ENCODE measurements around the gene CCN2. TPM values are rescaled to one million over a fixed set of nuclear protein-coding genes. Genes with fewer than 3 reads are reported as not detected.

CCN2 gene
- total RNA-seq, 1 donor: under 0.01 TPM

DNA sequence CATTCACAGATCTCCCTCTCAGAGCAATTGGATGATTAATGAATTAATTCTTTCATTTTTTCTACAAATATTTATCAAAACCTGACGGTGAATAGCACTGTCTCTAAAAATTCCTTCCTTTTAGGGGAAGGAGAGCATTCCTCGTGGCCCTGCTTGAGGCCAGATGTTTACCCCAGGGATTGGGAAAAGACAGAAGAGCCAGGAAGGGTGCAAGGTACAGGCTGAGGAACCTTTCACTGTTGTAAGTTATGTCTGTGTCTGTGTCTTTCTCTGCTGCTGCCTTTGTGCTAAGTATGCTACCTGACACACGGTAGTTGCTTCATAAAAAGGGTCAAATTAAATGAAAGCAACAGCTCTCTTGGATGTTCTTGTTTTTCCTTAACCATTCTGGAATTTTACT is 27.4 kb upstream of the CCN2 start:
- Histone ChIP-seq H3K4me1 (ENCODE audit: insufficient read depth, low read length) (no peaks in the 10 kb centered on the region), H3K4me3 (ENCODE audit: low read length) (no peak overlapping the region), H3K27me3 (ENCODE audit: insufficient read depth, low read length) (no peaks in the 10 kb centered on the region), H3K9me3 (ENCODE audit: low read depth, low read length) (no peaks in the 10 kb centered on the region)

GRCh38 chr6:131976545-131977061 is 25.4 kb upstream of the CCN2 start:
- no peaks in the 10 kb centered on the region for H3K27me3 ChIP-seq (ENCODE audit: insufficient read depth, low read length)
- no peaks in the 10 kb centered on the region for H3K9me3 ChIP-seq (ENCODE audit: low read depth, low read length)
- no peaks in the 10 kb centered on the region for H3K4me1 ChIP-seq (ENCODE audit: insufficient read depth, low read length)
- no peak overlapping the region for H3K4me3 ChIP-seq (ENCODE audit: low read length)

DNA sequence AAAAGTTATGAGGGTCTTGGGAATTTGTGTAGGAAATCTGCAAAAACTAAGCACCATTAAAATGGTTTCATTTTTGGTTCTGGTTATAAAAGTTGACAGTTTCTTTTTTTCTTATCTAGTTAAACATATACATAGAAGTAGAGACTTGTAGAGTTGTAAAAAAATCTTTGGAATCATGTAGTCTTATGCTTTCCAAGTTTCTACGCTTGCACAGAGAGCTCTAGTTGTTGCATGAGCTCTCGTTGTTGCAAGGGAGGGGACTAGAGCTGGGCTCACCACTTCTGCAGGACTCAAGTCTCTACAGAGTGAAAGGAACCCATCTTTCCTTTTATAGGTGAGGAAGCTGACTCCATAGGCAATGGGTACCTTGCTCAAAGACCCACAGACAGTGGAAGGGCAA is 21.6 kb upstream of the CCN2 start:
- no peaks in the 10 kb centered on the region for H3K4me1 ChIP-seq (ENCODE audit: insufficient read depth, low read length)

GRCh38 chr6:131970076-131970859 is 19.1 kb upstream of the CCN2 start:
- Histone ChIP-seq H3K9me3 (ENCODE audit: low read depth, low read length) (no peaks in the 10 kb centered on the region), H3K27me3 (ENCODE audit: insufficient read depth, low read length) (no peaks in the 10 kb centered on the region), H3K4me3 (ENCODE audit: low read length) (no peak overlapping the region), H3K4me1 (ENCODE audit: insufficient read depth, low read length) (no peaks in the 10 kb centered on the region)

More for the DNA sequence above, 21.6 kb upstream of the CCN2 start:
- H3K4me3 ChIP-seq (ENCODE audit: low read length): no peak overlapping the region
- H3K27me3 ChIP-seq (ENCODE audit: insufficient read depth, low read length): no peaks in the 10 kb centered on the region
- H3K9me3 ChIP-seq (ENCODE audit: low read depth, low read length): no peaks in the 10 kb centered on the region

GRCh38 chr6:131968656-131969055 is 17.5 kb upstream of the CCN2 start:
- Histone ChIP-seq H3K27me3 (ENCODE audit: insufficient read depth, low read length) (no peaks in the 10 kb centered on the region), H3K4me1 (ENCODE audit: insufficient read depth, low read length) (no peaks in the 10 kb centered on the region), H3K4me3 (ENCODE audit: low read length) (no peak overlapping the region), H3K9me3 (ENCODE audit: low read depth, low read length) (no peaks in the 10 kb centered on the region)

DNA sequence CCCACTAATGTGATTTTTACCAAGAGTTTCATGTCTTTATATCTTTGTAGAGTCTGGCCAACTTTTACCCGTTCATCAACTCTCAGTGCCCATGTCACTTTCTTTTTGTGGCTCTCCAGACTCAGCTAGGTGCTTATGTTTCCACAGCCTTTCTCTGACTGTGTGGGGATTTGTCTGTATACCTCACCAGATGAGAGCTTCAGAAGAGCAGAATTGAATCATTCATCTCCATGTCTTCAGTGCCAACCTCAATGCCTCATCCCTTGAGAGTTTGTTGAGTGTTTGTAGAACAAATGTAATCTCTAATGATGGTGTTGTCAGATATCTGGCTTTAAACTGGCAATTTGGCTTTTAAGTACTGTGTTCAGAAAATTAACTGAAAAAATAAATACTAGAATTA is 16.8 kb upstream of the CCN2 start:
- Histone ChIP-seq H3K4me1 (ENCODE audit: insufficient read depth, low read length) (no peaks in the 10 kb centered on the region), H3K27me3 (ENCODE audit: insufficient read depth, low read length) (no peaks in the 10 kb centered on the region), H3K4me3 (ENCODE audit: low read length) (no peak overlapping the region), H3K9me3 (ENCODE audit: low read depth, low read length) (no peaks in the 10 kb centered on the region)

- Histone ChIP-seq H3K27me3 (ENCODE audit: insufficient read depth, low read length) (no peaks in the 10 kb centered on the region), H3K9me3 (ENCODE audit: low read depth, low read length) (no peaks in the 10 kb centered on the region), H3K4me1 (ENCODE audit: insufficient read depth, low read length) (no peaks in the 10 kb centered on the region), H3K4me3 (ENCODE audit: low read length) (no peak overlapping the region)
These were observed 15.3 kb upstream of the CCN2 start for GRCh38 chr6:131966443-131966842.

- no peaks in the 10 kb centered on the region for H3K9me3 ChIP-seq (ENCODE audit: low read depth, low read length)
- H3K4me1 ChIP-seq (ENCODE audit: insufficient read depth, low read length): no peaks in the 10 kb centered on the region
- H3K4me3 ChIP-seq (ENCODE audit: low read length): no peak overlapping the region
- no peaks in the 10 kb centered on the region for H3K27me3 ChIP-seq (ENCODE audit: insufficient read depth, low read length)
These were observed 11.9 kb upstream of the CCN2 start for GRCh38 chr6:131963063-131963462.

GRCh38 chr6:131960371-131961133 is 9.4 kb upstream of the CCN2 start:
- H3K27me3 ChIP-seq (ENCODE audit: insufficient read depth, low read length): peaks cover 4% of the 10 kb centered on the region
- no peaks in the 10 kb centered on the region for H3K4me1 ChIP-seq (ENCODE audit: insufficient read depth, low read length)
- H3K9me3 ChIP-seq (ENCODE audit: low read depth, low read length): no peaks in the 10 kb centered on the region
- no peak overlapping the region for H3K4me3 ChIP-seq (ENCODE audit: low read length)

GRCh38 chr6:131958542-131959470 is 7.6 kb upstream of the CCN2 start:
- no peak overlapping the region for H3K4me3 ChIP-seq (ENCODE audit: low read length)
- H3K9me3 ChIP-seq (ENCODE audit: low read depth, low read length): no peaks in the 10 kb centered on the region
- H3K27me3 ChIP-seq (ENCODE audit: insufficient read depth, low read length): peaks cover 12% of the 10 kb centered on the region
- H3K4me1 ChIP-seq (ENCODE audit: insufficient read depth, low read length): no peaks in the 10 kb centered on the region

GRCh38 chr6:131958095-131958494 is 6.9 kb upstream of the CCN2 start:
- no peaks in the 10 kb centered on the region for H3K4me1 ChIP-seq (ENCODE audit: insufficient read depth, low read length)
- no peaks in the 10 kb centered on the region for H3K9me3 ChIP-seq (ENCODE audit: low read depth, low read length)
- H3K27me3 ChIP-seq (ENCODE audit: insufficient read depth, low read length): peaks cover 18% of the 10 kb centered on the region
- no peak overlapping the region for H3K4me3 ChIP-seq (ENCODE audit: low read length)

DNA sequence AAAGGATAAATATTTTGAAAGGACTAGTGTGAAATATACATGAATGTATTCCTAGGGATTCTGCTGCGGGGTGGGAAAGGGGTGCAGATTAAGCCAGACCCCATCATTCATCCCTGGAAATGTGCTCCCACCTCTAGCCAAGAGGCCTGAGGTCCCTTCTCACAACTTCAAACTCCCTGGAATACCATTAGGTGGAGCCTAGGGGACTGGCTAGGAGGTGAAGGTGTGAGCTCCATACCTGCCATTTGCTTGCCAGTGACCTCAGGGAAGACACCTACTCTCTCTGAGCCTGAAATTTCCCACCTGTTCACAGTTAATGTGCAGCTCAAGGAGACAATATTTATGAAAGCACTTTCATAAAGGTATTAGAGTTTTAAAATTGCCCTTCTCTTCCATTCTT is 4.7 kb upstream of the CCN2 start:
- no peaks in the 10 kb centered on the region for H3K9me3 ChIP-seq (ENCODE audit: low read depth, low read length)
- H3K4me3 ChIP-seq (ENCODE audit: low read length): no peak overlapping the region
- H3K27me3 ChIP-seq (ENCODE audit: insufficient read depth, low read length): peaks cover 37% of the 10 kb centered on the region
- H3K4me1 ChIP-seq (ENCODE audit: insufficient read depth, low read length): no peaks in the 10 kb centered on the region

- H3K4me3 ChIP-seq (ENCODE audit: low read length): no peak overlapping the region
- no peaks in the 10 kb centered on the region for H3K9me3 ChIP-seq (ENCODE audit: low read depth, low read length)
- peaks cover 39% of the 10 kb centered on the region for H3K27me3 ChIP-seq (ENCODE audit: insufficient read depth, low read length)
- peaks cover 1% of the 10 kb centered on the region for H3K4me1 ChIP-seq (ENCODE audit: insufficient read depth, low read length)
These were observed 4.0 kb upstream of the CCN2 start for GRCh38 chr6:131955192-131955591.

DNA sequence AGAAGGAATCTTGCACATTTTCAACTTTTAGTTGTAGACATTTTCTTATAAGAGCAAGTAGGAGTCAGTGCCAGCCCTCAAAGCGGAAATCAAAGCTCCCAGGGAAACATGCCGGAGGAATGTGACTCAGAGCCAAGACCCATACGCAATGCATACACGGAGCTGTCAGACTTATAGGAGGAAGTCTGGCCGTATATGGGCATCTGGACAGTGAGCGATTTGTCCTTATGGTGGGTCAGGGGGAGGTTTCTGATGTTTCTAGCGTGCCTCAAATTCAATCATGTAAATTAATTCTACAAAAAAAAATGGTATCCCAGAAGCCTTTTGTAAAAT is 3.6 kb upstream of the CCN2 start:
- peaks cover 6% of the 10 kb centered on the region for H3K4me1 ChIP-seq (ENCODE audit: insufficient read depth, low read length)
- H3K27me3 ChIP-seq (ENCODE audit: insufficient read depth, low read length): peaks cover 44% of the 10 kb centered on the region
- no peaks in the 10 kb centered on the region for H3K9me3 ChIP-seq (ENCODE audit: low read depth, low read length)
- H3K4me3 ChIP-seq (ENCODE audit: low read length): no peak overlapping the region
